ENCODE results near the gene DDIAS. TPM values are rescaled to one million over a fixed set of nuclear protein-coding genes. Genes with fewer than 3 reads are reported as not detected.
"Not testable (repeated sequence)": the region's sequence is repeated elsewhere in the genome, so short reads cannot be mapped to it uniquely, and the experiment has no call there.

Gene DDIAS
- polyA plus RNA-seq, 1 experiment: 2.9 TPM

DNA sequence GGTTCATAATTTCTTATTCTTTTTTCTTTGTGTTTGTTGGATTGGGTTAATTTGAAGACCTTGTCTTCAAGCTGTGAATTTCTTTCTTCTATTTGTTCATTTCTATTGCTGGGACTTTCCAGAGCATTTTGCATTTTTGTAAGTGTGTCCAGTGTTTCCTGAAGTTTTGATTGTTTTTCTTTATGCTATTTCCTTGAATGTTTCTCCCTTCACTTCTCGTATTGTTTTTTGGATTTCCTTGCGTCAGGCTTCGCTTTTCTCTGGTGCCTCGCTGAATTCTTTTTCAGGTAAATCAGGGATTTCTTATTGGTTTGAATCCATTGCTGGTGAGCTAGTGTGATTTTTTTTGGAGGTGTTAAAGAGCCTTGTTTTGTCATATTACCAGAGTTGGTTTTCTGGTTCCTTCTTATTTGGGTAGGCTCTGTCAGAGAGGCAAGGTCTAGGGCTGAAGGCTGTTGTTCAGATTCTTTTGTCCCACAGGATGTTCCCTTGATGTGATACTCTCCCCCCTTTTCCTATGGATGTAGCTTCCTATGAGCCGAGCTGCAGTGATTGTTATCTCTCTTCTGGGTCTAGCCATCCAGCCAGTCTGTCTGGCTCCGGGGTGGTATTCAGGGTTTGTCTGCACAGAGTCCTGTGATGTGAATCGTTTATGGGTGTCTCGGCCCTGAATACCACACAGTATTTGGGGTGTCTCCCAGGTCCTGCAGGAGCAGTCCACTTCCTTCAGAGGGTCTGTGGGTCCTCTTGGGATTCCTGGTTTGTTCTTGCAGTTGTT lies 21.0 kb downstream of the DDIAS start:
- CTCF ChIA-PET: interaction anchor here (0.6 to 1.8 kb wide), 2 partner anchors 237 to 327 kb away, joined by 3 to 4 read pairs; no protein-coding TSS in a partner anchor
- H3K9me3 ChIP-seq (ENCODE audit: control insufficient read depth, insufficient read depth, low read length); H3K4me3 ChIP-seq (ENCODE audit: low read depth, low read length); DNase-seq (ENCODE audit: low read depth, low spot score); POLR2A ChIA-PET; H3K27ac ChIP-seq (ENCODE audit: low read depth, low read length); H3K27me3 ChIP-seq (ENCODE audit: control insufficient read depth, insufficient read depth, low read length): not testable (repeated sequence)

GRCh38 chr11:82924522-82925224 lies 23.1 kb downstream of the DDIAS start:
- CTCF ChIA-PET: interaction anchor here (0.6 to 2.5 kb wide), 6 partner anchors 8 to 348 kb away, joined by 3 to 10 read pairs (median 4); no protein-coding TSS in a partner anchor
- H3K9me3 ChIP-seq (ENCODE audit: control insufficient read depth, insufficient read depth, low read length): no peaks in the 10 kb centered on the region
- POLR2A ChIA-PET: no interaction called here
- H3K4me3 ChIP-seq (ENCODE audit: low read depth, low read length): no peak overlapping the region
- DNase-seq (ENCODE audit: low read depth, low spot score): no peak
- no peak for TF ChIP-seq CTCF (IDR thresholded peaks at IDR 0.05; ENCODE audit: low read depth, low read length)
- H3K27ac ChIP-seq (ENCODE audit: low read depth, low read length): no peak overlapping the region
- no peaks in the 10 kb centered on the region for H3K27me3 ChIP-seq (ENCODE audit: control insufficient read depth, insufficient read depth, low read length)

DNA sequence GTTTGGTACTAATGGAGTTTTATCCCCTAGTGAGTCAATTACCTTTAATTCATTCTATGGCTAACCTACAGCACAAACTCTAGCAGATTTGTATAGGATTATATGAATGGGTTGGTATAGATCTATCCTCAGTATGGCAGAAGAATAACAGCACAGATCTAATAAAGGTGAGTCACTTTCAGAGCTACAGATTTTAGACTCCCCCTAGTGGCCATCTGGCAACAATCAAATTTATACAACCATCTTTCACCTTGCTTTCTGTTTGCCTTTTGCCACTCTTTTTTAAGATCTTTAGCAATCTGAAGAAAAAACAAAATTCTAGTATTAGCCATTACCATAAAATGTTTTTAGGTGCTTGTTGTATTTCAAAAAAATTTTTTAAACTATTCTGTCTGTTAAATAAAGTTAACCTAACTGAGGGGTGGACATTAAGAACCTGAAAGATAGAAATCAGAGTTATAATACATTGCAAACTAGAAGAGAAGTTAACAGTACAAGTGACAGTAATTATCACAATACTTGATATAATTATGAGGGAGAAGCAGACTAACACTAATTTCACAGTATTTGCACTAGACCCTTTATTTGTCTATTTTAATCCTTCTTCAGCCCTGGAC lies 25.8 kb downstream of the DDIAS start:
- DNase-seq (ENCODE audit: low read depth, low spot score): peak; percentile 24
- ChIA-PET CTCF (interaction anchor here (0.6 to 1.8 kb wide), 23 partner anchors 10 to 889 kb away, joined by 3 to 7 read pairs (median 3); partner anchors contain the start of gene PRCP), POLR2A (no interaction called here)
- peak; percentile 85 for TF ChIP-seq CTCF (IDR thresholded peaks at IDR 0.05; ENCODE audit: low read depth, low read length)
- Histone ChIP-seq H3K27me3 (ENCODE audit: control insufficient read depth, insufficient read depth, low read length) (no peaks in the 10 kb centered on the region), H3K9me3 (ENCODE audit: control insufficient read depth, insufficient read depth, low read length) (no peaks in the 10 kb centered on the region), H3K4me3 (ENCODE audit: low read depth, low read length) (no peak overlapping the region), H3K27ac (ENCODE audit: low read depth, low read length) (no peak overlapping the region)

DNA sequence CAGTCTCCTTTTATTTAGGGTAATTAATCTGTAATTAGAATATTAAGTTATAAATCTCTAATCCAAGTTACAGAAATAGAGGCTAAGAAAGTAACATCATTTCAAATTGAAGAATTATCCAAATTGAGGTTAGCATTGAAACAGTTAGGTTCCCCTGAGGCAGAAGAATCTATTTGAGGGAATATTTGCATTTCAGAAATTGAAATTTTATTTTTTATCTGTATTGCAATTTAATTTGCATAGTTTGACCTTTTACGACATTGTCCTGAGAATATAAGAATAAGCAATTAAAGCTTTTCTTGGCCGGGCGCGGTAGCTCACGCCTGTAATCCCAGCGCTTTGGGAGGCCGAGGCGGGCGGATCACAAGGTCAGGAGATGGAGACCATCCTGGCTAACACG lies 27.6 kb downstream of the DDIAS start:
- Histone ChIP-seq H3K4me3 (ENCODE audit: low read depth, low read length) (no peak overlapping the region), H3K9me3 (ENCODE audit: control insufficient read depth, insufficient read depth, low read length) (no peaks in the 10 kb centered on the region), H3K27ac (ENCODE audit: low read depth, low read length) (no peak overlapping the region), H3K27me3 (ENCODE audit: control insufficient read depth, insufficient read depth, low read length) (no peaks in the 10 kb centered on the region)
- ChIA-PET CTCF (interaction anchor here (0.6 kb wide), 1 partner anchor 29 kb away, joined by 3 read pairs; the partner anchor contains the start of gene PRCP), POLR2A (interaction anchor here (0.6 to 0.7 kb wide), 2 partner anchors 10 to 51 kb away, joined by 4 to 7 read pairs; no protein-coding TSS in a partner anchor)
- no peak for TF ChIP-seq CTCF (IDR thresholded peaks at IDR 0.05; ENCODE audit: low read depth, low read length)
- no peak for DNase-seq (ENCODE audit: low read depth, low spot score)

GRCh38 chr11:82930229-82930628 lies 28.7 kb downstream of the DDIAS start:
- no peaks in the 10 kb centered on the region for H3K9me3 ChIP-seq (ENCODE audit: control insufficient read depth, insufficient read depth, low read length)
- ChIA-PET CTCF (interaction anchor here (0.6 to 2.0 kb wide), 6 partner anchors 9 to 320 kb away, joined by 3 to 14 read pairs (median 4); no protein-coding TSS in a partner anchor), POLR2A (interaction anchor here (0.6 kb wide), 1 partner anchor 225 kb away, joined by 3 read pairs; no protein-coding TSS in a partner anchor)
- DNase-seq (ENCODE audit: low read depth, low spot score): no peak
- no peaks in the 10 kb centered on the region for H3K27me3 ChIP-seq (ENCODE audit: control insufficient read depth, insufficient read depth, low read length)
- TF ChIP-seq CTCF (IDR thresholded peaks at IDR 0.05; ENCODE audit: low read depth, low read length): no peak
- H3K4me3 ChIP-seq (ENCODE audit: low read depth, low read length): no peak overlapping the region
- H3K27ac ChIP-seq (ENCODE audit: low read depth, low read length): no peak overlapping the region

All from AG04450 (cell line).